ENCODE results near the gene RDH13.

RDH13 gene

GRCh38 chr19:55053735-55054134 lies 9.2 kb downstream of the RDH13 start:
- TF ChIP-seq REST (IDR thresholded peaks at IDR 0.05; ENCODE audit: insufficient replicate concordance, low read depth) (no peak), GABPA (IDR thresholded peaks at IDR 0.05; ENCODE audit: low read depth) (no peak), CTCF (IDR thresholded peaks at IDR 0.05; ENCODE audit: insufficient read depth, low read length) (no peak), SPI1 (IDR thresholded peaks at IDR 0.05; ENCODE audit: borderline replicate concordance, low read depth) (no peak), POLR2AphosphoS5 (IDR thresholded peaks at IDR 0.05; ENCODE audit: low read depth) (no peak)
- H3K27ac ChIP-seq (replicated peaks): no peak overlapping the region
- no peak for DNase-seq (ENCODE audit: low read depth in 1 of 2, low spot score in 1 of 2)
- no peak overlapping the region for H3K4me3 ChIP-seq (replicated peaks; ENCODE audit: insufficient read depth, low read length)
- no peaks in the 10 kb centered on the region for H3K27me3 ChIP-seq (ENCODE audit: insufficient read depth, poor library complexity, severe bottlenecking)

GRCh38 chr19:55050749-55051532 lies 12.0 kb downstream of the RDH13 start:
- Histone ChIP-seq H3K27me3 (ENCODE audit: insufficient read depth, poor library complexity, severe bottlenecking) (no peaks in the 10 kb centered on the region), H3K4me3 (replicated peaks; ENCODE audit: insufficient read depth, low read length) (no peak overlapping the region), H3K27ac (replicated peaks) (no peak overlapping the region)
- no peak for DNase-seq (ENCODE audit: low read depth in 1 of 2, low spot score in 1 of 2)
- no peak for TF ChIP-seq SPI1 (IDR thresholded peaks at IDR 0.05; ENCODE audit: borderline replicate concordance, low read depth)
- TF ChIP-seq POLR2AphosphoS5 (IDR thresholded peaks at IDR 0.05; ENCODE audit: low read depth): no peak
- TF ChIP-seq GABPA (IDR thresholded peaks at IDR 0.05; ENCODE audit: low read depth): no peak
- no peak for TF ChIP-seq CTCF (IDR thresholded peaks at IDR 0.05; ENCODE audit: insufficient read depth, low read length)
- no peak for TF ChIP-seq REST (IDR thresholded peaks at IDR 0.05; ENCODE audit: insufficient replicate concordance, low read depth)

- H3K4me3 ChIP-seq (replicated peaks; ENCODE audit: insufficient read depth, low read length): no peak overlapping the region
- no peaks in the 10 kb centered on the region for H3K27me3 ChIP-seq (ENCODE audit: insufficient read depth, poor library complexity, severe bottlenecking)
- TF ChIP-seq GABPA (IDR thresholded peaks at IDR 0.05; ENCODE audit: low read depth) (no peak), POLR2AphosphoS5 (IDR thresholded peaks at IDR 0.05; ENCODE audit: low read depth) (no peak), CTCF (IDR thresholded peaks at IDR 0.05; ENCODE audit: insufficient read depth, low read length) (no peak), REST (IDR thresholded peaks at IDR 0.05; ENCODE audit: insufficient replicate concordance, low read depth) (no peak), SPI1 (IDR thresholded peaks at IDR 0.05; ENCODE audit: borderline replicate concordance, low read depth) (no peak)
- no peak overlapping the region for H3K27ac ChIP-seq (replicated peaks)
- no peak for DNase-seq (ENCODE audit: low read depth in 1 of 2, low spot score in 1 of 2)
These were observed 14.5 kb downstream of the RDH13 start for GRCh38 chr19:55048446-55048845.

Data from HL-60 (cell line).